ENCODE results near the gene ARHGAP15. TPM values are rescaled to one million over a fixed set of nuclear protein-coding genes. Genes with fewer than 3 reads are reported as not detected.

Gene ARHGAP15
- total RNA-seq, 1 experiment from 2014 or later: 0.17 TPM

GRCh38 chr2:143698352-143698751 is 569.1 kb downstream of the ARHGAP15 start:
- DNase-seq (ENCODE audit: extremely low read depth, low read depth): no peak

- no peak for DNase-seq (ENCODE audit: extremely low read depth, low read depth)
These were observed 569.8 kb downstream of the ARHGAP15 start for GRCh38 chr2:143698888-143699570.

- DNase-seq (ENCODE audit: extremely low read depth, low read depth): no peak
These were observed 571.6 kb downstream of the ARHGAP15 start for GRCh38 chr2:143700865-143701264.

GRCh38 chr2:143701785-143702184 is 572.6 kb downstream of the ARHGAP15 start:
- DNase-seq (ENCODE audit: extremely low read depth, low read depth): no peak

- DNase-seq (ENCODE audit: extremely low read depth, low read depth): no peak
These were observed 573.7 kb downstream of the ARHGAP15 start for GRCh38 chr2:143702931-143703330.

- DNase-seq (ENCODE audit: extremely low read depth, low read depth): no peak
These were observed 575.4 kb downstream of the ARHGAP15 start for GRCh38 chr2:143704451-143705106.

- no peak for DNase-seq (ENCODE audit: extremely low read depth, low read depth)
These were observed 576.0 kb downstream of the ARHGAP15 start for GRCh38 chr2:143705108-143705707.

GRCh38 chr2:143706354-143706753 is 577.1 kb downstream of the ARHGAP15 start:
- DNase-seq (ENCODE audit: extremely low read depth, low read depth): no peak

GRCh38 chr2:143708682-143709081 is 579.5 kb downstream of the ARHGAP15 start:
- no peak for DNase-seq (ENCODE audit: extremely low read depth, low read depth)

- no peak for DNase-seq (ENCODE audit: extremely low read depth, low read depth)
These were observed 581.0 kb downstream of the ARHGAP15 start for GRCh38 chr2:143710196-143710595.

- DNase-seq (ENCODE audit: extremely low read depth, low read depth): no peak
These were observed 581.7 kb downstream of the ARHGAP15 start for GRCh38 chr2:143710879-143711278.

GRCh38 chr2:143716522-143716921 is 587.3 kb downstream of the ARHGAP15 start:
- DNase-seq (ENCODE audit: extremely low read depth, low read depth): no peak

GRCh38 chr2:143717053-143717452 is 587.8 kb downstream of the ARHGAP15 start:
- no peak for DNase-seq (ENCODE audit: extremely low read depth, low read depth)

- DNase-seq (ENCODE audit: extremely low read depth, low read depth): no peak
These were observed 588.4 kb downstream of the ARHGAP15 start for GRCh38 chr2:143717536-143718168.

- no peak for DNase-seq (ENCODE audit: extremely low read depth, low read depth)
These were observed 589.5 kb downstream of the ARHGAP15 start for GRCh38 chr2:143718745-143719144.

- DNase-seq (ENCODE audit: extremely low read depth, low read depth): no peak
These were observed 590.2 kb downstream of the ARHGAP15 start for GRCh38 chr2:143719406-143719805.

GRCh38 chr2:143720095-143720664 is 591.0 kb downstream of the ARHGAP15 start:
- DNase-seq (ENCODE audit: extremely low read depth, low read depth): no peak

GRCh38 chr2:143725400-143725799 is 596.2 kb downstream of the ARHGAP15 start:
- no peak for DNase-seq (ENCODE audit: extremely low read depth, low read depth)

GRCh38 chr2:143726151-143726845 is 597.1 kb downstream of the ARHGAP15 start:
- DNase-seq (ENCODE audit: extremely low read depth, low read depth): no peak

- no peak for DNase-seq (ENCODE audit: extremely low read depth, low read depth)
These were observed 599.3 kb downstream of the ARHGAP15 start for GRCh38 chr2:143728498-143728897.
